ENCODE data around the gene NQO1.

Gene NQO1

GRCh38 chr16:69706975-69707340 is 19.4 kb downstream of the NQO1 start:
- Histone ChIP-seq H3K9me3 (ENCODE audit: insufficient read depth, low read length, severe bottlenecking) (no peaks in the 10 kb centered on the region), H3K4me3 (ENCODE audit: low read depth in 1 of 2, low read length in 2 of 2) (no peak overlapping the region), H3K4me2 (ENCODE audit: insufficient read depth, low read length) (no peak overlapping the region), H2AFZ (ENCODE audit: low read depth, low read length) (no peak overlapping the region), H3K27me3 (ENCODE audit: insufficient read depth, low read length, poor library complexity) (no peaks in the 10 kb centered on the region), H3K36me3 (ENCODE audit: insufficient read depth, low read length) (peaks cover 1% of the 10 kb centered on the region; the same call in 1 of the 2 replicates), H3K27ac (ENCODE audit: low read length) (no peak overlapping the region), H4K20me1 (ENCODE audit: insufficient read depth, low read length) (no peaks in the 10 kb centered on the region), H3K9ac (ENCODE audit: low read depth, low read length) (no peak overlapping the region), H3K4me1 (ENCODE audit: insufficient read depth, low read length) (no peaks in the 10 kb centered on the region), H3K79me2 (ENCODE audit: insufficient read depth, low read length) (no peaks in the 10 kb centered on the region)
- DNase-seq (no peak), ATAC-seq (ENCODE audit: insufficient read depth, low read depth) (no peak)
- TF ChIP-seq EZH2 (IDR thresholded peaks at IDR 0.05; ENCODE audit: borderline replicate concordance, low read depth, low read length, severe bottlenecking) = no peak
- TF ChIP-seq, protein P1, sequence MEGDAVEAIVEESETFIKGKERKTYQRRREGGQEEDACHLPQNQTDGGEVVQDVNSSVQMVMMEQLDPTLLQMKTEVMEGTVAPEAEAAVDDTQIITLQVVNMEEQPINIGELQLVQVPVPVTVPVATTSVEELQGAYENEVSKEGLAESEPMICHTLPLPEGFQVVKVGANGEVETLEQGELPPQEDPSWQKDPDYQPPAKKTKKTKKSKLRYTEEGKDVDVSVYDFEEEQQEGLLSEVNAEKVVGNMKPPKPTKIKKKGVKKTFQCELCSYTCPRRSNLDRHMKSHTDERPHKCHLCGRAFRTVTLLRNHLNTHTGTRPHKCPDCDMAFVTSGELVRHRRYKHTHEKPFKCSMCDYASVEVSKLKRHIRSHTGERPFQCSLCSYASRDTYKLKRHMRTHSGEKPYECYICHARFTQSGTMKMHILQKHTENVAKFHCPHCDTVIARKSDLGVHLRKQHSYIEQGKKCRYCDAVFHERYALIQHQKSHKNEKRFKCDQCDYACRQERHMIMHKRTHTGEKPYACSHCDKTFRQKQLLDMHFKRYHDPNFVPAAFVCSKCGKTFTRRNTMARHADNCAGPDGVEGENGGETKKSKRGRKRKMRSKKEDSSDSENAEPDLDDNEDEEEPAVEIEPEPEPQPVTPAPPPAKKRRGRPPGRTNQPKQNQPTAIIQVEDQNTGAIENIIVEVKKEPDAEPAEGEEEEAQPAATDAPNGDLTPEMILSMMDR (IDR thresholded peaks at IDR 0.05; ENCODE audit: borderline replicate concordance, extremely low read depth, low read length, poor library complexity, severe bottlenecking) = no peak

- H3K9me3 ChIP-seq (ENCODE audit: insufficient read depth, low read length, severe bottlenecking) = no peaks in the 10 kb centered on the region
- H3K27me3 ChIP-seq (ENCODE audit: insufficient read depth, low read length, poor library complexity) = no peaks in the 10 kb centered on the region
- H3K4me1 ChIP-seq (ENCODE audit: insufficient read depth, low read length) = no peaks in the 10 kb centered on the region
- DNase-seq = no peak
- H3K79me2 ChIP-seq (ENCODE audit: insufficient read depth, low read length) = no peaks in the 10 kb centered on the region
- H3K9ac ChIP-seq (ENCODE audit: low read depth, low read length) = no peak overlapping the region
- no peak for ATAC-seq (ENCODE audit: insufficient read depth, low read depth)
- TF ChIP-seq, protein P1 (IDR thresholded peaks at IDR 0.05; ENCODE audit: borderline replicate concordance, extremely low read depth, low read length, poor library complexity, severe bottlenecking) = no peak
- no peak for TF ChIP-seq EZH2 (IDR thresholded peaks at IDR 0.05; ENCODE audit: borderline replicate concordance, low read depth, low read length, severe bottlenecking)
- H3K36me3 ChIP-seq (ENCODE audit: insufficient read depth, low read length) = peaks cover 4% of the 10 kb centered on the region; the same call in 1 of the 2 replicates
- no peak overlapping the region for H3K4me2 ChIP-seq (ENCODE audit: insufficient read depth, low read length)
- no peak overlapping the region for H2AFZ ChIP-seq (ENCODE audit: low read depth, low read length)
- H3K4me3 ChIP-seq (ENCODE audit: low read depth in 1 of 2, low read length in 2 of 2) = no peak overlapping the region
- H3K27ac ChIP-seq (ENCODE audit: low read length) = no peak overlapping the region
- H4K20me1 ChIP-seq (ENCODE audit: insufficient read depth, low read length) = no peaks in the 10 kb centered on the region
Measured at GRCh38 chr16:69706256-69706974, 19.9 kb downstream of the NQO1 start.

DNA sequence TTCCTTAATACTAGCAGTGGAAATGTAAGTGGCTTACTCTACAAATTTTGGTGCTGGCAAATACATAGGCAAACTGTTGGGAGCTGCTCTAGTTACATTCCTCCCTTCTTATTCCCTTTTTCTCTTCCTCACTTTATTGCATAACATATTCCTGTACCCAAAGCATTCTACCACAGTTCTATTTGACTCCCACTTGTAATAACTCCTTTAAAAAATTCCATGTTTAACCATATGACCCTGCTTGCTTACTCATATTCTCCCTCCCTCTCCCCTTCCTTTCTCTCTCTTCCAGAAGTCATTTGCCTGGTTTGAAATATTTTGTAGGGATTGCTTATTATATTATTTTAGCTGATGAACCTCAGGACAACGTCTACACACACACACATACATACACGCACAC is 22.7 kb downstream of the NQO1 start:
- Histone ChIP-seq H3K9ac (ENCODE audit: low read depth, low read length) (no peak overlapping the region), H3K36me3 (ENCODE audit: insufficient read depth, low read length) (peaks cover 4% of the 10 kb centered on the region; the same call in 1 of the 2 replicates), H3K4me3 (ENCODE audit: low read depth in 1 of 2, low read length in 2 of 2) (no peak overlapping the region), H3K9me3 (ENCODE audit: insufficient read depth, low read length, severe bottlenecking) (no peaks in the 10 kb centered on the region), H3K4me2 (ENCODE audit: insufficient read depth, low read length) (no peak overlapping the region), H3K79me2 (ENCODE audit: insufficient read depth, low read length) (no peaks in the 10 kb centered on the region), H3K27me3 (ENCODE audit: insufficient read depth, low read length, poor library complexity) (no peaks in the 10 kb centered on the region), H2AFZ (ENCODE audit: low read depth, low read length) (no peak overlapping the region), H4K20me1 (ENCODE audit: insufficient read depth, low read length) (no peaks in the 10 kb centered on the region), H3K27ac (ENCODE audit: low read length) (no peak overlapping the region), H3K4me1 (ENCODE audit: insufficient read depth, low read length) (no peaks in the 10 kb centered on the region)
- DNase-seq (no peak), ATAC-seq (ENCODE audit: insufficient read depth, low read depth) (no peak)
- TF ChIP-seq EZH2 (IDR thresholded peaks at IDR 0.05; ENCODE audit: borderline replicate concordance, low read depth, low read length, severe bottlenecking) = no peak

DNA sequence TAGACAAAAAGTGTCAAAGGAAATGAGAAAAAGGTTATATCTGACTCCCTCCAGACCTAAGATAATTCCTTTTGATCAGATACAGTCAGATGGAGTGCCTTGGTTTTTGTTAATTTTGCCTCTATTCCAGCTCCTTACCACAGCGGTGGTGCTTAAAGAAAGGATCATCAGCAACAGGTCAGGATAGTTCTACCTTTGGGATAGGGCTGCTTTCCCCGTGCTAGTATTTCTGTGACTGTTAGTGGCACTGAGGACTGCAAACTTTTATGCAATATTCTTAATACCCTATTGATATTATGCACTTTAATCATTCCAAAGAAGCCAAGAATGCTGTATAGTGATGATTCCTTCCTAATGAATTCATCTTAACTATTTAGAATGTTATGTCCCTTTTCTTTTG is 24.5 kb downstream of the NQO1 start:
- no peaks in the 10 kb centered on the region for H4K20me1 ChIP-seq (ENCODE audit: insufficient read depth, low read length)
- H3K4me2 ChIP-seq (ENCODE audit: insufficient read depth, low read length) = no peak overlapping the region
- ATAC-seq (ENCODE audit: insufficient read depth, low read depth) (no peak), DNase-seq (no peak)
- H3K9ac ChIP-seq (ENCODE audit: low read depth, low read length) = no peak overlapping the region
- TF ChIP-seq, protein P1 (IDR thresholded peaks at IDR 0.05; ENCODE audit: borderline replicate concordance, extremely low read depth, low read length, poor library complexity, severe bottlenecking) = no peak
- no peak for TF ChIP-seq EZH2 (IDR thresholded peaks at IDR 0.05; ENCODE audit: borderline replicate concordance, low read depth, low read length, severe bottlenecking)
- no peak overlapping the region for H3K4me3 ChIP-seq (ENCODE audit: low read depth in 1 of 2, low read length in 2 of 2)
- H3K27me3 ChIP-seq (ENCODE audit: insufficient read depth, low read length, poor library complexity) = no peaks in the 10 kb centered on the region
- H3K36me3 ChIP-seq (ENCODE audit: insufficient read depth, low read length) = peaks cover 9% of the 10 kb centered on the region; the same call in 1 of the 2 replicates
- H2AFZ ChIP-seq (ENCODE audit: low read depth, low read length) = no peak overlapping the region
- no peak overlapping the region for H3K27ac ChIP-seq (ENCODE audit: low read length)
- H3K79me2 ChIP-seq (ENCODE audit: insufficient read depth, low read length) = no peaks in the 10 kb centered on the region
- H3K9me3 ChIP-seq (ENCODE audit: insufficient read depth, low read length, severe bottlenecking) = no peaks in the 10 kb centered on the region
- H3K4me1 ChIP-seq (ENCODE audit: insufficient read depth, low read length) = no peaks in the 10 kb centered on the region

Measured in DND-41 (cell line).